ENCODE data around the gene MYH6. TPM values are rescaled to one million over a fixed set of nuclear protein-coding genes. Genes with fewer than 3 reads are reported as not detected.

MYH6 gene
- total and polyA plus RNA-seq, 4 donors: 0.05 to 0.17 (median 0.06) TPM; not detected in 1

DNA sequence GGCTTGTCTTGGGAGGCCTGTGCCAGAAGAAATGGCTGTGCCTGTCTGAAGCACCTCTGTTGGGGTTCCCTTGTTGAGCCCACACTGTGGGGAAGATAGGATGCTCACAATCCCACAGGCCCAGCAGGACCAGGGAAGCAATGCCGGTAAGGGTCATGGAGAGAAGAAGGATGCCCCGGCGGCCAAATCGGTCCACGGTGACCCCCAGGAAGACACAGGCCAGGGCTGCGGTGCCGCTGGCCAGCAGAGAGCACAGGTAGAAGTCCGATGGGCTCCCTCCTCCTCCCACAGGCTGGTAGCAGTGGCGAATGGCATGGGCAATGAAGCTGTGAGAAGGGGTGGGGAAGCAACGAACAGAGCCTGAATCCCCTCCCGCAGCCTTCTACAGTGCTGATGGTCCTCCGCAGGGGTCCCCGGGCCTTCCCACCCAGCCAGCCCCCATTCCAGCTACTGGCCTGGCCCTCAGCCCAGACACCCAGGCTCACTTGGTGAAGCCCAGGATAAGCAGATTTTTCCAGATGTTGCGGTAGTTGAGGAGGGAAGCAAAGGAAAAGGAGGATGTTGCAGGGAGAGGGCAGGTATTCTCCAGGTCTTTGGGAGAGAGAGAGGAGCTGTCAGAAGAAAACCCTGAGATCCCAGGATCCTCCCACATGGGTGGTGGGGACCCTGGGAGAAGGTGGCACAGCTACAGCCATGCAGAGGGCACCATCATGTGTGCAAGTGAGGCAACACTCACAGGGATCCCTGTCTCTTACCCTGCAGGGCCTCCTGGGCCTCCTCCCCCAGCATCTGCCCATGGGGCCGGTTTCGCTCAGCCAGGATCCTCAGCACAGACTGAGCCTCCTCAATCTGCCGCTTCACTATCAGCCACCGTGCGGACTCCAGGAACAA, 60.4 kb downstream of the MYH6 start (continued):
- TF ChIP-seq, protein P1, sequence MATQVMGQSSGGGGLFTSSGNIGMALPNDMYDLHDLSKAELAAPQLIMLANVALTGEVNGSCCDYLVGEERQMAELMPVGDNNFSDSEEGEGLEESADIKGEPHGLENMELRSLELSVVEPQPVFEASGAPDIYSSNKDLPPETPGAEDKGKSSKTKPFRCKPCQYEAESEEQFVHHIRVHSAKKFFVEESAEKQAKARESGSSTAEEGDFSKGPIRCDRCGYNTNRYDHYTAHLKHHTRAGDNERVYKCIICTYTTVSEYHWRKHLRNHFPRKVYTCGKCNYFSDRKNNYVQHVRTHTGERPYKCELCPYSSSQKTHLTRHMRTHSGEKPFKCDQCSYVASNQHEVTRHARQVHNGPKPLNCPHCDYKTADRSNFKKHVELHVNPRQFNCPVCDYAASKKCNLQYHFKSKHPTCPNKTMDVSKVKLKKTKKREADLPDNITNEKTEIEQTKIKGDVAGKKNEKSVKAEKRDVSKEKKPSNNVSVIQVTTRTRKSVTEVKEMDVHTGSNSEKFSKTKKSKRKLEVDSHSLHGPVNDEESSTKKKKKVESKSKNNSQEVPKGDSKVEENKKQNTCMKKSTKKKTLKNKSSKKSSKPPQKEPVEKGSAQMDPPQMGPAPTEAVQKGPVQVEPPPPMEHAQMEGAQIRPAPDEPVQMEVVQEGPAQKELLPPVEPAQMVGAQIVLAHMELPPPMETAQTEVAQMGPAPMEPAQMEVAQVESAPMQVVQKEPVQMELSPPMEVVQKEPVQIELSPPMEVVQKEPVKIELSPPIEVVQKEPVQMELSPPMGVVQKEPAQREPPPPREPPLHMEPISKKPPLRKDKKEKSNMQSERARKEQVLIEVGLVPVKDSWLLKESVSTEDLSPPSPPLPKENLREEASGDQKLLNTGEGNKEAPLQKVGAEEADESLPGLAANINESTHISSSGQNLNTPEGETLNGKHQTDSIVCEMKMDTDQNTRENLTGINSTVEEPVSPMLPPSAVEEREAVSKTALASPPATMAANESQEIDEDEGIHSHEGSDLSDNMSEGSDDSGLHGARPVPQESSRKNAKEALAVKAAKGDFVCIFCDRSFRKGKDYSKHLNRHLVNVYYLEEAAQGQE (IDR thresholded peaks at IDR 0.05): no peak
- no peak for TF ChIP-seq RAD21 (IDR thresholded peaks at IDR 0.05)
- TF ChIP-seq EGR1 (IDR thresholded peaks at IDR 0.05; ENCODE audit: low read depth in 2 of 2): no peak
- TF ChIP-seq RXRA (IDR thresholded peaks at IDR 0.05): no peak
- no peak for TF ChIP-seq GABPA (IDR thresholded peaks at IDR 0.05 in 1 of 2, conservative IDR thresholded peaks at IDR 0.05 in 1 of 2)

DNA sequence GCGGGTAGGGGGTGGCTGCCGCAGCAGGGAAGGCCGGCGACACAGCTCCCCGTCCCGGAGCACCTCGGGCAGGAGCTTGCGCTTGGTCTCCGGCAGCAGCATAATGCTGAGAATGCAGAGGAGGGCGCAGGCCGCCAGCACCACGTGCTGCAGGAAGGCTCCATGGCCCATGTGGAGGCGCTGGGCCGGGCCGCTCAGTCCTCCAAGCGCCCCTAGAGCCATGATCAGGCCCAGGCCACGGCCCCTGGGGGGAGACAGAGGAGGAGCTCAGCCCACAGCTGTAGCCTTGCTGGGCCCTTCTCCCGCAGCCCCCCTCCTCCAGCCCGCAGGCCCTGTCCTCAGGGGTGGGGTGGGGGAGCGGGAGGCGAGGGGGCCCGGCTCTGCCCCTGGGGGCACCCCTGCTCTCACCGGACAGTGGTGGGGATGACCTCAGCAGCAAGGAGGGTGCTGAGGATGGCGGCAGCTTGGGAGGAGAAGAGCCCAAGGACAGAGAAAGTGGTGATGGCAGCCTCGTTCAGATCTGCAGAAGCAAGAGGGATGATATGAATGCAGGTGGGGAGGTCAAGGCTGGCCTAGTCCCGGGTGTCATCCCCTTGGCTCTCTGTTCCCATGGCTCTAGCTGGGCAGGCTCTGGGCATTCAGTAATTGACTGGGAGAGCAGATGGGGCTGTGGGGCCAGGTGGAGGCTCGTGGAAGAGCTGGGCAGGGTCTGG, 61.2 kb downstream of the MYH6 start:
- H3K9ac ChIP-seq (ENCODE audit: low read depth in 1 of 2, low read length in 2 of 2): no peak overlapping the region
- WGBS: 84% methylated on average over 27 of the region's 27 CpGs
- H3K36me3 ChIP-seq (ENCODE audit: control insufficient read depth in 4 of 4, insufficient read depth in 3 of 4, low read depth in 1 of 4, low read length in 3 of 4): no peaks in the 10 kb centered on the region
- H3K4me1 ChIP-seq (ENCODE audit: control insufficient read depth in 4 of 4, insufficient read depth in 4 of 4, low read length in 3 of 4): peaks cover 0 to 2% (median under 1%) of the 10 kb centered on the region in 4 donors
- TF ChIP-seq YY1 (IDR thresholded peaks at IDR 0.05) (no peak), HNF4G (IDR thresholded peaks at IDR 0.05) (no peak), SP1 (IDR thresholded peaks at IDR 0.05) (no peak), HNF4A (conservative IDR thresholded peaks at IDR 0.05) (no peak), EGR1 (IDR thresholded peaks at IDR 0.05; ENCODE audit: low read depth in 2 of 2) (no peak), FOXA1 (IDR thresholded peaks at IDR 0.05) (no peak), RAD21 (IDR thresholded peaks at IDR 0.05) (no peak), RXRA (IDR thresholded peaks at IDR 0.05) (no peak), GABPA (IDR thresholded peaks at IDR 0.05 in 1 of 2, conservative IDR thresholded peaks at IDR 0.05 in 1 of 2) (no peak), JUND (IDR thresholded peaks at IDR 0.05) (no peak), FOXA2 (IDR thresholded peaks at IDR 0.05) (no peak)
- TF ChIP-seq, protein P2, sequence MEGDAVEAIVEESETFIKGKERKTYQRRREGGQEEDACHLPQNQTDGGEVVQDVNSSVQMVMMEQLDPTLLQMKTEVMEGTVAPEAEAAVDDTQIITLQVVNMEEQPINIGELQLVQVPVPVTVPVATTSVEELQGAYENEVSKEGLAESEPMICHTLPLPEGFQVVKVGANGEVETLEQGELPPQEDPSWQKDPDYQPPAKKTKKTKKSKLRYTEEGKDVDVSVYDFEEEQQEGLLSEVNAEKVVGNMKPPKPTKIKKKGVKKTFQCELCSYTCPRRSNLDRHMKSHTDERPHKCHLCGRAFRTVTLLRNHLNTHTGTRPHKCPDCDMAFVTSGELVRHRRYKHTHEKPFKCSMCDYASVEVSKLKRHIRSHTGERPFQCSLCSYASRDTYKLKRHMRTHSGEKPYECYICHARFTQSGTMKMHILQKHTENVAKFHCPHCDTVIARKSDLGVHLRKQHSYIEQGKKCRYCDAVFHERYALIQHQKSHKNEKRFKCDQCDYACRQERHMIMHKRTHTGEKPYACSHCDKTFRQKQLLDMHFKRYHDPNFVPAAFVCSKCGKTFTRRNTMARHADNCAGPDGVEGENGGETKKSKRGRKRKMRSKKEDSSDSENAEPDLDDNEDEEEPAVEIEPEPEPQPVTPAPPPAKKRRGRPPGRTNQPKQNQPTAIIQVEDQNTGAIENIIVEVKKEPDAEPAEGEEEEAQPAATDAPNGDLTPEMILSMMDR (IDR thresholded peaks at IDR 0.05; ENCODE audit: low read depth, low read length, missing input control): no peak
- TF ChIP-seq, protein P3, sequence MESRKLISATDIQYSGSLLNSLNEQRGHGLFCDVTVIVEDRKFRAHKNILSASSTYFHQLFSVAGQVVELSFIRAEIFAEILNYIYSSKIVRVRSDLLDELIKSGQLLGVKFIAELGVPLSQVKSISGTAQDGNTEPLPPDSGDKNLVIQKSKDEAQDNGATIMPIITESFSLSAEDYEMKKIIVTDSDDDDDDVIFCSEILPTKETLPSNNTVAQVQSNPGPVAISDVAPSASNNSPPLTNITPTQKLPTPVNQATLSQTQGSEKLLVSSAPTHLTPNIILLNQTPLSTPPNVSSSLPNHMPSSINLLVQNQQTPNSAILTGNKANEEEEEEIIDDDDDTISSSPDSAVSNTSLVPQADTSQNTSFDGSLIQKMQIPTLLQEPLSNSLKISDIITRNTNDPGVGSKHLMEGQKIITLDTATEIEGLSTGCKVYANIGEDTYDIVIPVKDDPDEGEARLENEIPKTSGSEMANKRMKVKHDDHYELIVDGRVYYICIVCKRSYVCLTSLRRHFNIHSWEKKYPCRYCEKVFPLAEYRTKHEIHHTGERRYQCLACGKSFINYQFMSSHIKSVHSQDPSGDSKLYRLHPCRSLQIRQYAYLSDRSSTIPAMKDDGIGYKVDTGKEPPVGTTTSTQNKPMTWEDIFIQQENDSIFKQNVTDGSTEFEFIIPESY (IDR thresholded peaks at IDR 0.05): no peak
- TF ChIP-seq, protein P4, sequence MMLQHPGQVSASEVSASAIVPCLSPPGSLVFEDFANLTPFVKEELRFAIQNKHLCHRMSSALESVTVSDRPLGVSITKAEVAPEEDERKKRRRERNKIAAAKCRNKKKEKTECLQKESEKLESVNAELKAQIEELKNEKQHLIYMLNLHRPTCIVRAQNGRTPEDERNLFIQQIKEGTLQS (IDR thresholded peaks at IDR 0.05): no peak
- TF ChIP-seq, protein P5, sequence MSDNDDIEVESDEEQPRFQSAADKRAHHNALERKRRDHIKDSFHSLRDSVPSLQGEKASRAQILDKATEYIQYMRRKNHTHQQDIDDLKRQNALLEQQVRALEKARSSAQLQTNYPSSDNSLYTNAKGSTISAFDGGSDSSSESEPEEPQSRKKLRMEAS (IDR thresholded peaks at IDR 0.05): no peak
- TF ChIP-seq, protein P1 (IDR thresholded peaks at IDR 0.05): no peak
- no peak overlapping the region for H3K27ac ChIP-seq (ENCODE audit: low read depth in 1 of 2, low read length in 2 of 2)
- H3K9me3 ChIP-seq (ENCODE audit: control insufficient read depth in 4 of 4, low read length in 3 of 4): no peaks in the 10 kb centered on the region
- H3K4me3 ChIP-seq (ENCODE audit: low read depth in 1 of 3, low read length in 3 of 3): no peak overlapping the region
- no peak for DNase-seq (ENCODE audit: low spot score)
- peaks cover 0 to 3% (median 0%) of the 10 kb centered on the region in 4 donors for H3K27me3 ChIP-seq (ENCODE audit: control insufficient read depth in 4 of 4, insufficient read depth in 4 of 4, low read length in 3 of 4)

Measured in liver (tissue), 9 donors.